Measurements from ENCODE around the gene GNG13.

Gene GNG13, protein sequence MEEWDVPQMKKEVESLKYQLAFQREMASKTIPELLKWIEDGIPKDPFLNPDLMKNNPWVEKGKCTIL

DNA sequence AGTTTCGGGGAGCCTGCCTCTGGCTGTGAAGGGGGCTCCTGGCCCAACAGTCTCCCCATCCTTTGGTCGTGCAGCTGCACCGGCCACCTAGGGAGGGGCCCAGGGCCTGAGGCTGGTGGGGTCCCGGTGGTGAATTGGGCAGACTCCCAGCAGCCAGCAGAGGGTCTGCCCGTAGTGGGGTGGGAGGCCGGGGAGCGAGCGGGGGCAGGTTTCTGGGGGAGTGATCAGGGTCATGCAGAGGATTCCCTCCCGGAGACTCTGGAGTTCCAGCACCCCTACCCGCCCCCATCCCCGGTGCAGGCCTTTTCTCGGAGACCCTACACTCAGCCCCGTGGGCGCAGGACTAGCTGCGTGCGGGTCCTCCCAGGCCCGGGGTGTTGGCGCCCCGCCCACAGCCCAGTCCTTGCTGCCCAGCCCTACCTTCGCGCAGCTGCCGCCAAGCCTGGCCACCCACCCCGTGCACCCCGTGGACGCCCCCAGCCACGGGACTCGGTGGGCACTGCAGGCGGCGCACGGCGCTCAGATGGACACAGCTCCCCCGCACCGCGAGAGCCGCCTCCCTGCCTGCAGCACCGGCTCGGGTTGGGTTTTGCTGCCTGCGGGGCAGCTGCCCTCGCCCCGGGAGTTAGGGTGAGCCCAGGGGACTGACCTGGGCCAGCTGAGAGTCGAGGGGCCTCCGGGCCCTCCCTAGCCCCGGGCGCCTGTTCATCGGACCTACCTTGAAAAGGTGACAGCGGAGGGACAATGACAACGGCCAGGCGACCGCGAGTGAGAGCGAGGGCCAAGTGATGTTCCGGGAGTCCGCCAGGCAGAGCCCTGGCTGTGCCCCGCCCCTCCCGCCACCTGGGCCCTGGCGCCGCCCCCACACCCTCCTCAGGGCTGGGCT lies at the start of gene GNG13:
TSS of gene GNG13 (minus strand) at position 787 of the 886 bp plus-strand sequence. CDS start 1,657 bp downstream, outside the sequence.
- TF ChIP-seq, protein P1, sequence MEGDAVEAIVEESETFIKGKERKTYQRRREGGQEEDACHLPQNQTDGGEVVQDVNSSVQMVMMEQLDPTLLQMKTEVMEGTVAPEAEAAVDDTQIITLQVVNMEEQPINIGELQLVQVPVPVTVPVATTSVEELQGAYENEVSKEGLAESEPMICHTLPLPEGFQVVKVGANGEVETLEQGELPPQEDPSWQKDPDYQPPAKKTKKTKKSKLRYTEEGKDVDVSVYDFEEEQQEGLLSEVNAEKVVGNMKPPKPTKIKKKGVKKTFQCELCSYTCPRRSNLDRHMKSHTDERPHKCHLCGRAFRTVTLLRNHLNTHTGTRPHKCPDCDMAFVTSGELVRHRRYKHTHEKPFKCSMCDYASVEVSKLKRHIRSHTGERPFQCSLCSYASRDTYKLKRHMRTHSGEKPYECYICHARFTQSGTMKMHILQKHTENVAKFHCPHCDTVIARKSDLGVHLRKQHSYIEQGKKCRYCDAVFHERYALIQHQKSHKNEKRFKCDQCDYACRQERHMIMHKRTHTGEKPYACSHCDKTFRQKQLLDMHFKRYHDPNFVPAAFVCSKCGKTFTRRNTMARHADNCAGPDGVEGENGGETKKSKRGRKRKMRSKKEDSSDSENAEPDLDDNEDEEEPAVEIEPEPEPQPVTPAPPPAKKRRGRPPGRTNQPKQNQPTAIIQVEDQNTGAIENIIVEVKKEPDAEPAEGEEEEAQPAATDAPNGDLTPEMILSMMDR (IDR thresholded peaks at IDR 0.05; ENCODE audit: insufficient read depth, missing control alignments), result no peak
- no peak for FAIRE-seq

DNA sequence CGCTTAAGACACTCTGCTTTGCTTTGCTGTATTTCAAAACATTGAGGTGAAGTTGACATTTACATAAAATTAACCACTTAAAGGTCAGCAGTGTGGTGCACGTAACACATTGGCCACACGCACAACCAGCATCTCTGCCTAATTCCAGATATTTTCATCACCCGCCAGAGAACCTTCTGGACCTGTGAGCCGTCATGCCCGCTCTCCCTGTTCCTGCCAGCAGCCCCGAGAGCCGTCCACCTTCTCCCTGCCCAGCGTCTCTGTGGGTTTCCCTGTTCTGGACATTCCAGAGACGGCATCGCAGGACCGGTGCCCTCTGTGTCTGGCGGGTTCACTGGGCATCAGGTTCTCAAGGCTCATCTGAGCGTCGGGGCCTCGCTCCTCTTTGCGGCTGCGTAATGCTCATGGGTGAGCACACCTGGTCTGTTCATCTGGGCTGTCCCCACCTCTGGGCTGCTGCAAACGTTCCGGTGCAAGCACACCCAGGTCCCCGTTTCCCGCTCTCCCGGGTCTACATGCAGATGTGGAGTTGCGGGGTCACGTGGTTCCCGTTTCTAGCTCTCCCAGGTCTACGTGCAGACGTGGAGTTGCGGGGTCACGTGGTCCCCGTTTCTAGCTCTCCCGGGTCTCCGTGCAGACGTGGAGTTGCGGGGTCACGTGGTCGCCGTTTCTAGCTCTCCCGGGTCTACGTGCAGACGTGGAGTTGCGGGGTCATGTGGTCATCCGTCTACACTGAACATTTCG lies 48.1 kb upstream of the GNG13 start:
- no peak for DNase-seq (ENCODE audit: insufficient read length, low spot score)
- no peak for FAIRE-seq
- TF ChIP-seq, protein P1 (IDR thresholded peaks at IDR 0.05; ENCODE audit: insufficient read depth, missing control alignments), result no peak

More for the DNA sequence above, at the start of gene GNG13:
- no peak for DNase-seq (ENCODE audit: insufficient read length, low spot score)

DNA sequence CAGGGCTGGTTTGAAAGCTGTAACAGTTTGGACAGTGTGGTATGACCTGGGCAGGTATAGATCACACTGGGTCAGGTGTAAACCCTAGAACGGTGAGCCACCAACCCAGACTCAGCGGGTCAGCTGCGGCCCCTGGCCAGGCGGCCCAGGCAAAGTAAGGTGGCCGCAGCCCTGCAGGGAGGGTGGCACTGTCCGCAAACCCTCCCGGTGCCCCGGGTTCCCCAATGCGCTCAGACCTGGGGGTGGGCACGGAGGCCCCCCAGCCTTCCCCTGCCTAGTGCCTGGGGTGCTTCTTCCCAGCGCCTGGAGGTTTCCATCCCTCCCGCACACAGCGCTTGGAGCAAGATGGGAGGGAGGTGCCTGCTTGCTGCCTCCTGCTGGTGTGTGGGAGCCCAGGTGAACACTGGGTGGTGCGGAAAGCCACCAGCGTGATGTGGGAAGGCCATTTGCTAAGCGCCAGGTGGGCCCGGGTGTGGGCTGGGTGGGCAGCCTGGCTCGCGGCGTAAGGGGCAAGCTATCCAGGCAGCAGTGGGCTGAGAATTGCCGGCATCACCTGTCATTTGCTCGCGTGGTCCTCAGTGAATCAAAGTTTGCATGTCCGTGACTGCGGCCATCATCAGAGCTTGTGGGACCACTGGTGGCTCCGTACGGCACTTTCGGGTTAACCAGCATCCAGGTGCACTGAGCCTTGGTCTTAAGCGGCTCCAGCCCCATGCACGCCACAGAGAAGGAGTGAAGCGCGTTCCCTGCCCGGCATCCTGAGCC lies 47.3 kb upstream of the GNG13 start:
- TF ChIP-seq, protein P1 (IDR thresholded peaks at IDR 0.05; ENCODE audit: insufficient read depth, missing control alignments), result no peak
- FAIRE-seq (no peak), DNase-seq (ENCODE audit: insufficient read length, low spot score) (no peak)

DNA sequence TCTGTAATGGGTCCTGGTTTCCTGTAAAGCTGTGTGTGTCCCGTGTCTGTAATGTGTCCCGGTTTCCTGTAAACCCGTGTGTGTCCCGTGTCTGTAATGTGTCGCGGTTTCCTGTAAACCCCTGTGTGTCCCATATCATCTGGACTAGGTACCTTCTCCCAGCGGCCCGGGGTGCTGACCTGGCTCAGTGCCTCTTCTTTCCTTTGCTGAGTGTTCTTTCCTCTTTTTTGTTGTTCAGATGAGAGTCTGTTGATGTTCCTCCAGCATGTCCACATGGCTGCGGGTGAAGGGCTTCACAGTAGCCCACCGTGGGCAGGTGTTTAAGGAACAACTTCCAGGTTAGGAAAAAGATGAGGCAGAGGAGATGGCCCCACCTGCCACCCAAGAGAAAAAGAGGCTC lies 46.6 kb upstream of the GNG13 start:
- TF ChIP-seq, protein P1 (IDR thresholded peaks at IDR 0.05; ENCODE audit: insufficient read depth, missing control alignments), result no peak
- DNase-seq (ENCODE audit: insufficient read length, low spot score), result no peak
- no peak for FAIRE-seq

DNA sequence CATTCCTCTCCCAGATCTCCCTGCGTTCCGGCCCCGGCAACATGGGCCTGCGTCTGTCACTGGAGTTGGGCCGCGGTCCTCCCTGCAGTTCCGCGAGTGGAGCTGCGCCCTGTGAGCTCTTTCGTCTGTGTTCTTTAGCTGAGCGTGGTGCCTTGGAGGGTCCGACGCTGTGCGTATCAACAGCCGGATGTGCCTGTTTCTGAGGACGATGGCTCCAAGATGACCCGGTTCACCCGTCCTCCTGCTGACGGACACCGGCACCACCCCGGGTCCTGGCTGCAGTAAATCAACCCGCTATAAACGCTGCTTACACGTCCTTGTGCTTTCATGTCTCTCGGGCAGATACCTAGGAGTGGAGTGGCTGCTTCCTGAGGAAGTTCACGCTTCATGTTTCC lies 44.8 kb upstream of the GNG13 start:
- TF ChIP-seq, protein P1 (IDR thresholded peaks at IDR 0.05; ENCODE audit: insufficient read depth, missing control alignments), result no peak
- DNase-seq (ENCODE audit: insufficient read length, low spot score) (no peak), FAIRE-seq (no peak)

DNA sequence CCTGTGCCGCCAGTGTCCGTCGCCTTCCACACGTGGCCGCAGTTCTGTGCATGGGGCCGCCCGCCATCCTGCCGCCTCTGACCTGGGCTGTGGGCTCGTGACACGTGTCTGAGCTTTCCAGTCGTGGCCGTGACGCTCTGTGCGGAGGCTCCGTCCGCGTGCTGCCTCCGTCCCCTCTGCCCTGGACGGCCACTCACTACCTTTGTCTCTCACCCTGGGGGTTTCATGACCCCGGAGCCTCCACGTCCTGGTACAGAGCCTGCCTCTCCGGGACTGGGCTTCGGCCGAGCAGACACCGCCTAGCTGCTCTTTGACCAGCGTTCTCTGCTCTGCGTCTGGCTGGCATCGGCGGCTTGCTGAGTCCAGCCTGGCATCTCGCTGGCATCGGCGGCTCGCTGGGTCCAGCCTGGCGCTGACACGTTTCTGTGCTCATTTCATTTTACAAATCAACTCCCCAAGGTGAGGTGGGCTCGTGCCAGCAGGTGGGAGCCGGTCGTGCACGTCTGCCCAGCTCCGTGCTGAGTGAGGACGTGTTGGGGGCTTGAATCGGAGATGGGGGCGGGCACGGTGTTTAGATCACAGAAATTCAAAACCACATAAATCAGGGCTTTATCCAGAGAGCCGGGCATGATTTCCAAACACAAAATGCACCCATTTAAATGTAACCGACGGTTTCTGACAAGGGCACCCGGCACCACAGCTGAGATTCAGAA lies 44.3 kb upstream of the GNG13 start:
- DNase-seq (ENCODE audit: insufficient read length, low spot score) (no peak), FAIRE-seq (no peak)
- TF ChIP-seq, protein P1 (IDR thresholded peaks at IDR 0.05; ENCODE audit: insufficient read depth, missing control alignments), result no peak

Data from D721Med (cell line).